ENCODE data around the gene CCDC198.

Gene CCDC198, protein sequence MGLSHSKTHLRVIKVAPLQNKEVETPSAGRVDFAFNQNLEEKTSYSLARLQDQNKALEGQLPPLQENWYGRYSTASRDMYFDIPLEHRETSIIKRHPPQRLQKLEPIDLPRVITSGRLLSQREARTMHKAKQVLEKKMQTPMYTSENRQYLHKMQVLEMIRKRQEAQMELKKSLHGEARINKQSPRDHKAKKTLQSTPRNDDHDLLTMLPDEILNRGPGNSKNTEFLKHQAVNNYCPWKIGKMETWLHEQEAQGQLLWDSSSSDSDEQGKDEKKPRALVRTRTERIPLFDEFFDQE

DNA sequence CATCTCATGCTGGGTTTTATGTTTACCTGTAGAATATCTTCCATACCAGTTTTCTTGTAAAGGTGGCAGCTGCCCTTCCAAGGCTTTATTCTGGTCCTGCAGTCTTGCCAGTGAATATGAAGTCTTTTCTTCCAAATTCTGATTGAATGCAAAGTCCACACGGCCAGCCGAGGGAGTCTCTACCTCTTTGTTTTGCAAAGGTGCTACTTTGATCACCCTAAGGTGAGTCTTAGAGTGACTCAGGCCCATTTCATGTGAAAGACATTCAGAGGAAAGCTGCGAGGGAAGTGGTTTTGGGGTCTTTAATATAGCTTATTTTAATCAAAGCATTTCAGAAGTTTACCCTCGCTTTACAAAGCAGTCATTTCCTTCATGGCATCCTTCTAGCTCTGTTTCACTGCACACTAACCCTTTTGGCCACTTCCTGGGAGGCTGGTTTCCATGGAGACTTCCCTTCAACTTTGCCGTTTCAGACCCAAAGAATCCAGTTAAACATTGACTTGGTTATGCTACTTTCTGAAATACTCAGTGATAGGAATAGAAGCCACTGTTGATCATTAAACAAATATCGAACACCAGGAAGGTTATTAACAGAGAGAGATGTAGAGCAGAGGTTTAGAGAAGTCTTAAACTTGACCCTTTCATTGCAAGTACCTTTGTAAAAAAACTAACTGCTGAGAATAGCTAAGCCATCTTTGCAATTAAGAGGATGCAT is at the start of gene CCDC198:
TSS of gene CCDC198 (minus strand) at position 391 of the 715 bp plus-strand sequence. CDS start at position 249, 142 bp downstream.
- no peak for DNase-seq (ENCODE audit: extremely low read depth in 1 of 2, low read depth in 1 of 2)

DNA sequence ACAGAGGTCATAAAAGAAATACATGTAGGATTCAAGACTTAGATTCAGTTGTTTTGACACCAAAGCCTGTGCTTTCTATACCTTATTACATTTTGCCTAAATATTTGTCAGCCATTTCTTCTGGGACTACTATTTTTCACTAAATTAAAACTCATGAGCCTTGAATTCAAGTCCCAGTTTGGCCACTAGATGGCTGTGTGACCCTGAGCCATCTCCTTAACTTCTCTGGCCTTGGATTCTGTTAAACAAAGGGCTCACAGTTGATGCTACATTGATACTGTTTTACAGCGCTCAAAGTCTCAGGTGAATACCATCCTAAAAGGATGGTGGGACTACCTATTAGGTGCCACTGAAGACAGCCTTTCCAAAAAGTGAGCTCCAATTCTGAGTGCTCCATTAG is 39.6 kb upstream of the CCDC198 start:
- DNase-seq (ENCODE audit: extremely low read depth in 1 of 2, low read depth in 1 of 2): no peak

DNA sequence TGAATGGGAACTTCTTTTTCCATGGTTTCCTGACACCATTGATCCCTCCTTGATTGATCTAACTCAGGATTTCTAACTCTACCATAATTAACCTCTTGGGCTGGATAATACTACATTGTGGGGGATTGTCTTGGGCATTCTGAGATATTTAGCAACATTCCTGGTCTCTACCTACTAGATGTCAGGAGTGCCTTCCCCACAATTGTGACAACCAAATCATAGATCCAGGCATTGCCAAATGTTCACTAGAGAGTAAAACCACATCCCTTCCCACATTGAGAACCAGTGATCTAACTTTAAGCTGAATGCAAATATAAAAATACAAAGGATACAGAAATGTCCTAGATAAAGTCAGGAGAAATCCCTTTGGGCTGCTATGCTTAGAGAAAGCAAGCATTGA is 36.9 kb upstream of the CCDC198 start:
- no peak for DNase-seq (ENCODE audit: extremely low read depth in 1 of 2, low read depth in 1 of 2)

DNA sequence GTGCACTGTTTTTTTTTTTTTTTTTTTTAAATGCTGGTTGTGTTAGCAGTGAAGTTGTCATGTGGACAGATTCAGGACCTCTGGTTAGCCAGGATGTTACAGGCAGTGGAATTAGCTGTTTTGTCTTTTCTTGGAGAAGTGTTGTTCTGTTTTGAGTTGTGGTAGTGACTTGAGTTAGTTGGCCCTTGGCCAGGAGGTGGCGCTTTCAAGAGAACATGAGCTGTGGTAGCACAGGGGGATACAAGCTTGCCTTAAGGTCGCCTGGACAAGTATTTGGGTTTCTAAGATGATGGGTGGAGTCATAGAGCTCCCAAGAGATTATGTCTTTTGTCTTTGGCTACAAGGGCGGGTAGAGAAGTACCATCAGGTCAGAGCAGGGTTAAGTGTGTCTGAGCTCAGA is 33.3 kb upstream of the CCDC198 start:
- no peak for DNase-seq (ENCODE audit: extremely low read depth in 1 of 2, low read depth in 1 of 2)

DNA sequence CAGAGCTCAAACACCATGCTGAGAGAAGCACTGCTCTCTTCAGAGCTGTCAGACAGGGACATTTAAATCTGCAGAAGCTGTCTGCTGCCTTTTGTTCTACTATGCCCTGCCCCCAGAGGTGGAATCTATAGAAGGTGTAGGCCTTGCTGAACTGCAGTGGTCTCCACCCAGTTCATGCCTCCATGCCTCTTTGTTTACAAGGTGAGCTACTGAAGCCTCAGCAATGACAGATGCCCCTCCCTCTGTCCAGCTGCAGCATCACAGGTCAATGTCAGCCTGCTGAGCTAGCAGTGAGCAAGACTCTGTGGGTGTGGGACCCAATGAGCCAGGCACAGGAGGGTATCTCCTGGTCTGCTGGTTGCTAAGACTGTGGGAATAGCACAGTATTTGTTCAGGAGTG is 25.4 kb upstream of the CCDC198 start:
- DNase-seq (ENCODE audit: extremely low read depth in 1 of 2, low read depth in 1 of 2): no peak

DNA sequence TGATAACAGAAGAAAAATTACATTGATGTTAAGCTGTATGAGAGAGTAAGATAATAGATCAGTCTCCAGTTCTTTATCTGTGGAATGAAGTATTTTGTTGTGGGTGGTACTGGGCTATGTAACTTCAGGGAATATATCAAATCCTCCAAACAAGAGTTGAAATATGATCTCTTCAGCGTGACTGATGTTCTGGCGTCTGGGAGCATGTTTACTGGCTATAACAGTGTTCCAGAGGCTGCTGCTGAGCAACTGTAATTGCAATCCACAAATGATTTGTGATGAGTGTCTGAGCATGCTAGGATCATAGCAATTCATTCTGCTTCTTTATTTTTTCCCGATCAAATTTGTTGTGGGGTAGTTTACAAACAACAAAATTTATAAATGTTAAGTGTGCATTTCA is 18.6 kb upstream of the CCDC198 start:
- no peak for DNase-seq (ENCODE audit: extremely low read depth in 1 of 2, low read depth in 1 of 2)

DNA sequence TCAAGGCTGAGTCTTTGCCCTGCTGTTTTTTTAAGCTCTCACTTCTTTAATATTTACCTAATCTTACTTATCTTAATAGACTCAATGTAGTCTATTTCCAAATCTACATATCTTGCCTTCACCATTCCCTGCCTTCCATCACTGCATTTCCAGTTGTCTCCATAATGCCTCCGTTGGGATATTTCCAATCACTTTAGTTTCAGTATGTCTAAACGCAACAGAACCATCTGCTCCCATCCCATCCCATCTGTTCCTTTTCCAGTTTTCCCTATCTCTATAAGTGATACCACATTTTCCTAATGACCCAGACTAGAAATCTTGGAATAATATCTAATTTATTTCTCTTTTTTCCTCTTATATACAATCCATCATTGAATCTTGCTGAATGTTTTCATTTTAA is 15.1 kb upstream of the CCDC198 start:
- no peak for DNase-seq (ENCODE audit: extremely low read depth in 1 of 2, low read depth in 1 of 2)

DNA sequence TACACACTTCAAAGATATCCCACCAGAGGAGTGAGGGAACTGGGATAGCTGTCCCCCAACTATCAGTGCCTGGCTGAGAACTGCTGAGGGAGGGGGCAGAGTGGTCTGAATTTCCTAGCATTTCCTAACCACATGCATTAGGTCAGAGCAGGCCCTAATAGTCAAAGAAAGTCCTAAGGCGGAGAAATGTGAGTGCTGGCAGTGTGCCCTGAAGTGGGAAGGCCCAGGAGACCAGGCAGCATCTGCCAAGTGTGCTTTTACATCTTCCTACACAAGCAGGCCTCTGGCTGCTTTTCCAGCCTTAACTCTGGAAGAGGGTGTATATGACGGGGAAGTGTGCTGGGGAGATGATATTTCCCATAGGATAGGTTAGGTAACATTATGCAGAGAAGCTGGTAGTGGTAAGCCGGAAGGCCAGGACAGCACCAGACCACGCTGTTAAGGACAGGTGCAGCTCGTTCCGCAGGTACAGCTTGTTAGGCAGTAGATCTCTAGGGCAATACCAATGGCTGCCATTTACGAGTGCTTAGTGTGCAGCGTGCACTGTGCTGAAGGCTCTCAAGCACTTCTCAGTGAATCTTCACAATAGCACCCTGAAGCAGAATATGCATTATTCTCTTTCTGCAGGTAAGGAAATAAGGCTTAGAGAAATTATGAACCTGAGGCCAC is 9.1 kb upstream of the CCDC198 start:
- no peak for DNase-seq (ENCODE audit: extremely low read depth in 1 of 2, low read depth in 1 of 2)

DNA sequence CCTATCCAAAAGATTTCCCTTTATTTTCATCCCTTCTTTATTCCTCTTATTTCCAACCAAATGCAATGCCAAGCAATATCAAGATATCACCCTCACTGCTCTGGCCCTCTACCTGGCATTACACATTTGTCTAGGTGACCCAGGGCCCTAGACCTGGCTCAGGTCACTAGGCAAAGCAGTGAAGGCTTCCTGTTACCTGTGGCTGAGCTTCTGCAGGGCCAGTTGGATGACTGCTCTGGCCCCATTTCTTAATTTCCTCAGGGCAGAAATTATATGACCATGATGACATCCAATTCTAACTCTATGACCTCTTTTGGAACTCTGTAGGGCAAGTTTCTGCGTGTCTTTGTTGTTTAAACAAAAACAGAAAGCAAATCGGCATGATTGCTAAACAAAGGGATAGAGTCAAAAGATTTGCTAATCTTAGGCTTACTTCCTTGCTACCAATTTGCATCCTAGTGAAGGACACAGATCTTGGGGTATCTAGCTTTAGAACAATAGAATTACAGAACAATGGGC is 7.4 kb upstream of the CCDC198 start:
- DNase-seq (ENCODE audit: extremely low read depth in 1 of 2, low read depth in 1 of 2): no peak

DNA sequence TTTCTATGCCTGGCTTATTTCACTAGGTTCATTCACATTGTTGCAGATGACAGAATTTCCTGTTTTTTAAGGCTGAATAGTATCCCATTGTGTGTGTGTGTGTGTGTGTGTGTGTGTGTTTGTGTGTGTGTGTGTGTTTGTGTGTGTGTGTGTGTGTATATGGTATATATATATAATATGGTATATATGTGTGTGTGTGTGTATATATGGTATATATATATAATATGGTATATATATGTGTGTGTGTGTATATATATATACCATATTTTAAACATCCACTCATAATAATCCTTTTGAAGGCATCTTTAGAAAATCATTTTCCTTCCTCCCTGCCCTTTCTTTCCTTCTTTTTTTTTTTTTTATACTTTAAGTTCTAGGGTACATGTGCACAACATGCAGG is 5.0 kb upstream of the CCDC198 start:
- no peak for DNase-seq (ENCODE audit: extremely low read depth in 1 of 2, low read depth in 1 of 2)

DNA sequence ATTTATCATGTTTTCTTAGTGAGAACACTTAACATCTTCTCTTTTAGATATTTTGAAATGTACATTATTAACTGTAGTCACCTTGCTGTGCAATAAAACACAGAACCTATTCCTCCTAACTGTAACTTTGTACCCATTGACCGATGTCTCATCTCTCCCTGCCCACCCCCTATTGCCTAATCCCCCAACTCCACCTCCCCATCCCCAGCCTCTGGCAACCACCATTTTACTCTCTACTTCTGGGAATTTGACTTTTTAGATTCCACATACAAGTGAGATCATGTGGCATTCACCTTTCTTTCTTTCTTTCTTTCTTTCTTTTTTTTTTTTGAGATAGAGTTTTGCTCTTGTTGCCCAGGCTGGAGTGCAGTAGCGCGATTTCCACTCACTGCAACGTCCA is 4.4 kb upstream of the CCDC198 start:
- DNase-seq (ENCODE audit: extremely low read depth in 1 of 2, low read depth in 1 of 2): no peak

DNA sequence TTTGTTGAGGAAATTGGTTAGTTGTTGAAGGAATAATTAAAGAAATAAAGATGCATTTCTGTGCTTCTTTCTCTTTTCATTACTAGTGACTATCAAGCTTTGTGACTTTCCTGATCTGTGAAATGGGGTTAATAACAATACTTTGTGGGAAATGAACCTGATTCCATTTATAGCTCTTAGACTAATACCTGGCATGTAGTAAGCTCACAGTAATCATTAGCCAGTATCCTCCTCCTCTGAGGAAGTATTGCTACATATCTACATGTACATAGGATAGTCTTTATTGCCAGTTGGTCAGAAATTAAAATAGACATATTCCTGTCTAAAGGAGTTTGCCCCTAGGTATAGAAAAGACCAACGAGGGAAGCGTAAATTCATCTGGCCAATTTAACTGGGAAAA is 1.8 kb upstream of the CCDC198 start:
- DNase-seq (ENCODE audit: extremely low read depth in 1 of 2, low read depth in 1 of 2): no peak

DNA sequence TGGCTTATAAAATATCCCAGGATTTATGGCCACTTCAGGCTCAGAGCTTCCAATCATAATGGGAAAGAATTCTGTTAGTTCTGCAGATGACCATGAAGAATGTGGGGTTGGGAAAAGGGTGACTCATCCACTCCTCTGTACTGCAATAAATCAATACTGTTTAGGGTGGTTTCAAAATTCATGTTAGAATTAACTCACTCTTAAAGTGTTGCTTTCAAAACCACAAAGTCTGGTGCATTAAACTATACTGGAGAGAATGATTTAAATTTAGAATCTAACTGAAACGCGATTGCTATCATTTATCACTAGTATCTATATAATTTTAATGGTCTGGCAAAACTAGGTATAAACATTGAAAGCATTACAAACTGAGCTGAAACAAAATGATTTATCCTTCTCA is 798 bp downstream of the CCDC198 start:
- DNase-seq (ENCODE audit: extremely low read depth in 1 of 2, low read depth in 1 of 2): no peak

DNA sequence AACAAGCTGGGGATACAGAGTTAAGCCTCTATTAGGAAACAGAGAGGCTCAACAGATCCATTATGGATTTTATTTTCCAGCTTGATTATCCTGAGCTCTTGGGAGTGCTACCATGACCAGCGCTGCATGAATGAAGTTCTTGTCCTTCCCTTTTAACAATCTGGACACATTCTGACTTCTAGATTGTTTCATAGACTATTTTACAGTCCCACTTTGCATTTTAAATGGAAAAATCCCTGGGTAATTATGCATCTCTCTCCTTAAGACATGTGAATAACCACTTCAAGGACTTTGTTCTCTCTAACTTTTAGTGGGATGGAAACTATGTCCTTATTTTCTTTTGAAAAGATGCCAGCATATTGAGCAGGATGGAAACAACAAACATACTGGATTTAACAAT is 2.0 kb downstream of the CCDC198 start:
- no peak for DNase-seq (ENCODE audit: extremely low read depth in 1 of 2, low read depth in 1 of 2)

DNA sequence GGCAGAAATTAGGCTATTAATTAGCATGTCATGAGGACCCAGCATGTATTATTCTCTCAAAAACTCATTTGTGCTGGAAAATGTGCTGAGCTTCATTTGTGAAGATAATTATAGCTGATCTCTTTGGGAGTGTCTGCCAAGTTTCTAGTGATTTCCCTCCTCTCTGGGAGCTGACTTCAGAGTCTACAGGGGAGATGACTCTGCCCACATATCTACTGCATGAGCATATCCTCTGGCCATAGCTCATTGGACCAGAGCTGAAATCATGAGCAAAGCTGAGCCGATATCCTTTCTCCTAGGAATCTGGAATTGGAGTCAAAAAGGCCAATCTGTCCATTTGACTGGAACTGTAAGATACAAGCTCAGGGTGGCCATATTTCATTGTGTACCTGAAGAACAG is 5.9 kb downstream of the CCDC198 start:
- DNase-seq (ENCODE audit: extremely low read depth in 1 of 2, low read depth in 1 of 2): no peak

DNA sequence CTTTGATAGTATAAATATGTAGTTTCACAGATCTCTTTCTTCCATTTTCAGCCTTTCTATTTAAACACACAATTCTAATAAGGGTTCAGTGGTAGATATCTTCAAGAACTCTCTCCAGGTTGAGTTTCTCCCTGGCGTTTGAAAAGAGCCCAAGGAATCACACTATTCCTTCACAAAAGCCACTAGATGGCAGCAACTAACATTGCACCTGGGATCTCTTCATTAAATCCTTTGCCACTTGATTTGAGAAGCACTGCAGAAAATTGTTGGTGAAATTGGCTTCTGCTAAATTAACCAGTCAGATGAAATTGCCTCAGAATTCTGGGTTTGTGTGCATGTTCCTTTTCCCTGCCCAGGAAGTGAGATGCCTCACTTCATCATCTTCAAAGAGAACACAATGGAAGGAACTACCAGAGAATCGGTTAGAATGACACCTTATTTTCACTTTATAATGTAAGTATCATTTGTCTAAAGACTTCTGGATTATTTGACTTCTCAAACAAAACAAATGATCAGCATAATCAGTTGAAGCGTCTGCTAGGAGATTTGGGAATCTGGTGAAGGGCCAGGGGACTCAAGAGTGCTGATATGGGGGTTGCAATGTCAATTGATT is 6.8 kb downstream of the CCDC198 start:
- DNase-seq (ENCODE audit: extremely low read depth in 1 of 2, low read depth in 1 of 2): no peak

DNA sequence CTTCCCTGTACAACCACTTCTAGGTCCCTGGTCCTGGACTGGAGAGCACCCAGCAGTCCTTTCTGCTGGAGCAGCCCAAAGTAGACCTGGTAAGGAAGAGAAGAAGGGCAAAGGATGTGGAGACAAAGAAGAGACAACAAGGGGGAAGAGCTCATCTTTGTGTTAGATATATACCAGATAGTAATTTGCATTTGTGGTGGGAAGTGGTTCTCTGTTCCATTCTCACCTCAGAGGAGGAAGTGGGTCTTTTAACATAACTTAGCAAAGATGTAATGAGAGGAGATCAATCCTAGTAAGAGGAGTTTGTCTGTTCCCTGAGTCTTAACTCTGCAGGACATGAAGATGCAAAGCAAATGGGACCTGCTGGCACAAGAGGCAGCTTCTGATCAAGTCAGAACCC is 8.0 kb downstream of the CCDC198 start:
- no peak for DNase-seq (ENCODE audit: extremely low read depth in 1 of 2, low read depth in 1 of 2)

DNA sequence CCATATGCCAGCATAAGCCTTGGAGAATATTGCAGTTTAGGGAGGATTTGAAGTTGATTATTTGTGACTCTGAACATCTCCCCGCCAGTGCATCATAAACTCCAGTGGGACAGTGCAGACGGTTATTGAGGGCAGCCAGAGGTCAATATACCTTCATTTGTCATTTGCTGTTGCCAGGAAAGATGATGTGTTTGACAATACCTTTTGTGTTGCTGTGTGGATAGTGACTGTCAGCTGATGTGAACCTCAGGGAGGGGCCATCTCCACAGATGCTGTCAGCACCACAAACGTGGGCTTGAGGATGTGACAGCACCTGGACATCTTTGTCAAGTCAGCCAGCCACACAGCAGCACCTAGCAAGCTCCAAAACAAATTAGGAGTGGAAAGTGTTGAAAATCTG is 11.5 kb downstream of the CCDC198 start:
- DNase-seq (ENCODE audit: extremely low read depth in 1 of 2, low read depth in 1 of 2): no peak

DNA sequence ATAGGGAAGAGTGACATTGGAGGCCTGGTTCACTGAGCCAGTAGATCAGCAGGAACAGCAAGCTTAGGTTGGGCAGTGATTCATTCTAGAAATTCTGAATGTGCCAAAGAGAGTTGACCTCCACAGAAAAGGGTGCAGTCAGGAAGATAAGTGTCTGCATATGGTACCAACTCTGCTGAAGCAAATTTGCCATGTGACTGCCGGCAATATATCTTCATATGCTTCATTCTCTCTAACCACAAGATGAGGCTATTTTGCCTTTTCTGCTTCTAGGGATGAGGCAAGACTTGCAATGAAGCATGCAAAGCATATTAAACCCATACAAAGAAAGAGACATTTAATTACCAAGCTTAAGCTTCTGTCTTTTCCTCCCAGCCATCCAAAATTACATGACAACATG is 13.6 kb downstream of the CCDC198 start:
- no peak for DNase-seq (ENCODE audit: extremely low read depth in 1 of 2, low read depth in 1 of 2)

DNA sequence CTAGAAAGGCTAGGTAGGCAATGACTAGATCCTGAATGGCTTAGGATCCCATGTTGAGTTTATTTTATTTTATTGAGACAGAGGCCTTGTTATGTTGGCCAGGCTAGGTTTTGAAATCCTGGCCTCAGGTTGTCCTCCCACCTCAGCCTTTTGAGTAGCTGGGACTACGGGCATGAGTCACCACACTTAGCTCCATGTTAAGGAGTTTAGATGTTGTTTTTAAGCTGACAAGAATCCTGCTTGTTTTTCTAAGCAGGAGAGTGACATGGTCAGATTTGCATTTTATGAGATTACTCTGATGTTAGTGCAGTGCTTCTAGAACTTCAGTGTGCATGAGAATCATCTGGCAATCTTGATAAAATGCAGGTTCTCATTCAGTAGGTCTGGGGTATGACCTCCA is 14.5 kb downstream of the CCDC198 start:
- no peak for DNase-seq (ENCODE audit: extremely low read depth in 1 of 2, low read depth in 1 of 2)

DNA sequence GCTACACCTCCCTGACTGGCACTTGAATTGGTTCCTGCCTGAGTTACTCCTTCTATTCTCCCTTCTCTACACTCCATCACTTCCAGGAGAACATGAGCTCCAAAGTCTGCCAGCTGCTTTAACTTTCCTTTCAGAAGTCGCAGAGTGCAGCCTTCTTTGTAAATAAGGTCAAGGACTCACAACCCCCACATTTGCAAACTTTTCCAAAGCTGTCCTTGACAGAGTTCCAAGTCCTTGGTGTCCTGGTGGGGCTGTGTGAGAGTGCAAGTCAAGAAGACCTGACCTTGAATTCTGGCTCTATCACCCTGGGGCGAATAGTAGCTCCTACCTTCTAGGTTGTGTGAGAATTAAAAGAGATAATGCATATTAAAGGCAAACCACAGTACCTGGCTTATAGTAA is 15.6 kb downstream of the CCDC198 start:
- no peak for DNase-seq (ENCODE audit: extremely low read depth in 1 of 2, low read depth in 1 of 2)

DNA sequence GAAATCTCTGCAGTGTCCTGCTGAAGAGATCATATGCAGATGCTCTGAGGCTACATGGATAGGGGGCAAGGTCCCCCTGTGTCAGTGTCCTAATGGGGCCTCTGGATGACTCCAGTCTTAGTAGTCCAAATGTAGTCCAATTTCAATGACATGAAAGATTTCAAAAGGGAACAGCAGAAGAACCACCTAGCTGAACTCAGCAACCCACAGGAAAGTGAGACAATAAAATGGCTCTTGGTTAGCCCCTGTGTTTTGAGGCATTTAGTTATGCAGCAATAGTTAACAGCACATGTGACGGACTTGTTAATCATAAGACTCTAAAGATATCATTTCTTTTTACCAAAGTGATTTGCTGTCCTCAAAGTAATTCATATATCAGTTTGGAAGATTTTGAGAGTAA is 22.7 kb downstream of the CCDC198 start:
- DNase-seq (ENCODE audit: extremely low read depth in 1 of 2, low read depth in 1 of 2): no peak
